Measurements from ENCODE around the gene ABI2. TPM values are rescaled to one million over a fixed set of nuclear protein-coding genes. Genes with fewer than 3 reads are reported as not detected.

Gene ABI2
- total and polyA plus RNA-seq, 2 donors (not counting 1 experiment from before 2014, with no cell fraction given): 32.2 to 60.9 TPM

- Histone ChIP-seq H3K27ac (ENCODE audit: insufficient read depth, low read length) (no peak overlapping the region), H3K36me3 (ENCODE audit: control insufficient read depth, insufficient read depth, low read length) (peaks cover 5% of the 10 kb centered on the region)
These were observed 127.0 kb downstream of the ABI2 start for GRCh38 chr2:203455209-203455608.

GRCh38 chr2:203461746-203462145 lies 133.6 kb downstream of the ABI2 start:
- DNase-seq (ENCODE audit: low read depth in 2 of 2): peak in 1 of 2 donors; percentile 53
- Histone ChIP-seq H3K9ac (ENCODE audit: insufficient read depth, low read length) (no peak overlapping the region), H3K79me2 (ENCODE audit: control insufficient read depth, insufficient read depth, low read length) (no peaks in the 10 kb centered on the region), H3K9me3 (ENCODE audit: control insufficient read depth, insufficient read depth, low read depth, low read length) (no peaks in the 10 kb centered on the region), H3K27ac (ENCODE audit: insufficient read depth, low read length) (no peak overlapping the region), H3K27me3 (ENCODE audit: control insufficient read depth, insufficient read depth, low read length) (no peaks in the 10 kb centered on the region), H3K4me3 (replicated peaks in 1 of 4; ENCODE audit: control extremely low read depth in 1 of 4, insufficient read depth in 1 of 4, low read depth in 3 of 4, low read length in 4 of 4) (no peak overlapping the region), H3K4me2 (ENCODE audit: extremely low read depth, insufficient read depth, low read length) (no peak overlapping the region), H3K36me3 (ENCODE audit: control insufficient read depth, insufficient read depth, low read length) (peaks cover 2% of the 10 kb centered on the region), H4K20me1 (ENCODE audit: control insufficient read depth, extremely low read depth, insufficient read depth, low read length) (no peaks in the 10 kb centered on the region), H3K4me1 (ENCODE audit: control insufficient read depth, extremely low read depth, insufficient read depth, low read length) (no peaks in the 10 kb centered on the region), H2AFZ (ENCODE audit: low read length) (no peak overlapping the region)
- TF ChIP-seq EZH2 (IDR thresholded peaks at IDR 0.05; ENCODE audit: low read length, missing control alignments): no peak
- no peak for TF ChIP-seq CTCF (conservative IDR thresholded peaks at IDR 0.05 in 1 of 2, IDR thresholded peaks at IDR 0.05 in 1 of 2; ENCODE audit: low read depth in 1 of 2, low read length in 2 of 2)

More at GRCh38 chr2:203455209-203455608, 127.0 kb downstream of the ABI2 start:
- DNase-seq (ENCODE audit: low read depth in 2 of 2): no peak
- peaks cover 5% of the 10 kb centered on the region for H3K4me1 ChIP-seq (ENCODE audit: control insufficient read depth, extremely low read depth, insufficient read depth, low read length)
- H3K4me2 ChIP-seq (ENCODE audit: extremely low read depth, insufficient read depth, low read length): no peak overlapping the region
- no peaks in the 10 kb centered on the region for H3K9me3 ChIP-seq (ENCODE audit: control insufficient read depth, insufficient read depth, low read depth, low read length)
- no peaks in the 10 kb centered on the region for H4K20me1 ChIP-seq (ENCODE audit: control insufficient read depth, extremely low read depth, insufficient read depth, low read length)
- no peak overlapping the region for H3K4me3 ChIP-seq (replicated peaks in 1 of 4; ENCODE audit: control extremely low read depth in 1 of 4, insufficient read depth in 1 of 4, low read depth in 3 of 4, low read length in 4 of 4)
- TF ChIP-seq EZH2 (IDR thresholded peaks at IDR 0.05; ENCODE audit: low read length, missing control alignments): no peak
- TF ChIP-seq CTCF (conservative IDR thresholded peaks at IDR 0.05 in 1 of 2, IDR thresholded peaks at IDR 0.05 in 1 of 2; ENCODE audit: low read depth in 1 of 2, low read length in 2 of 2): no peak
- no peak overlapping the region for H3K9ac ChIP-seq (ENCODE audit: insufficient read depth, low read length)
- no peaks in the 10 kb centered on the region for H3K27me3 ChIP-seq (ENCODE audit: control insufficient read depth, insufficient read depth, low read length)
- H3K79me2 ChIP-seq (ENCODE audit: control insufficient read depth, insufficient read depth, low read length): no peaks in the 10 kb centered on the region
- no peak overlapping the region for H2AFZ ChIP-seq (ENCODE audit: low read length)

GRCh38 chr2:203462308-203462707 lies 134.1 kb downstream of the ABI2 start:
- no peak overlapping the region for H3K27ac ChIP-seq (ENCODE audit: insufficient read depth, low read length)
- H3K4me3 ChIP-seq (replicated peaks in 1 of 4; ENCODE audit: control extremely low read depth in 1 of 4, insufficient read depth in 1 of 4, low read depth in 3 of 4, low read length in 4 of 4): no peak overlapping the region
- H3K4me1 ChIP-seq (ENCODE audit: control insufficient read depth, extremely low read depth, insufficient read depth, low read length): no peaks in the 10 kb centered on the region
- H3K9ac ChIP-seq (ENCODE audit: insufficient read depth, low read length): no peak overlapping the region
- TF ChIP-seq CTCF (conservative IDR thresholded peaks at IDR 0.05 in 1 of 2, IDR thresholded peaks at IDR 0.05 in 1 of 2; ENCODE audit: low read depth in 1 of 2, low read length in 2 of 2): no peak
- no peak for TF ChIP-seq EZH2 (IDR thresholded peaks at IDR 0.05; ENCODE audit: low read length, missing control alignments)
- no peaks in the 10 kb centered on the region for H3K27me3 ChIP-seq (ENCODE audit: control insufficient read depth, insufficient read depth, low read length)
- H3K9me3 ChIP-seq (ENCODE audit: control insufficient read depth, insufficient read depth, low read depth, low read length): no peaks in the 10 kb centered on the region
- no peak overlapping the region for H2AFZ ChIP-seq (ENCODE audit: low read length)
- no peak for DNase-seq (ENCODE audit: low read depth in 2 of 2)
- H3K36me3 ChIP-seq (ENCODE audit: control insufficient read depth, insufficient read depth, low read length): peaks cover 2% of the 10 kb centered on the region
- H3K79me2 ChIP-seq (ENCODE audit: control insufficient read depth, insufficient read depth, low read length): no peaks in the 10 kb centered on the region
- H3K4me2 ChIP-seq (ENCODE audit: extremely low read depth, insufficient read depth, low read length): no peak overlapping the region
- no peaks in the 10 kb centered on the region for H4K20me1 ChIP-seq (ENCODE audit: control insufficient read depth, extremely low read depth, insufficient read depth, low read length)

Data from fibroblast of lung (primary cell).